TTC549 (cell line): ENCODE measurements around the gene NHLRC4.
"Not testable (repeated sequence)": the region's sequence is repeated elsewhere in the genome, so short reads cannot be mapped to it uniquely, and the experiment has no call there.

ENCODE experiments used
- FAIRE-seq: peaks from 2 replicates; lab custom pipeline; 2012; peaks lifted over from hg19 to GRCh38; lab: Jason Lieb, UNC

The NHLRC4 gene

GRCh38 chr16:583815-584591, 17.2 kb downstream of the NHLRC4 start:
- FAIRE-seq = no peak

DNA sequence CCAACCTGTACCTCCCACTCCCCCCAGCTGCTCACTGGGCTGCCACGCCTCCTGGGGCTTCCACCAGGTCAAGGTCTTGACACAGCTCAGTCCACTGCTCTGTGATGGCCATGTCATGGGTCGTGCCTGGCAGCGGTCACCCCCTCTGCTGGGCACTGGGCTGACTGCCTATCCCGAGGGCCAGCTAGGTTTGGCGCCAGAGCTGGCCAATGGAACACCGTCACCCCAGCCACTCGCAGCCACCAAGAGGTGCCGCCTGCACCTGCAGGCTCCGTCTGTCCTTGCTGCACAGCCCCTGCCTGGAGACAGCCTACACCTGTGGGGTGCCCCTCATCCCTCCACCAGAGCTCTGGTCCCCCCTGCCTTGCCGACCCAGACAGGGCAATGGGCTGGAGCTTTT, 18.5 kb downstream of the NHLRC4 start:
- FAIRE-seq = no peak

DNA sequence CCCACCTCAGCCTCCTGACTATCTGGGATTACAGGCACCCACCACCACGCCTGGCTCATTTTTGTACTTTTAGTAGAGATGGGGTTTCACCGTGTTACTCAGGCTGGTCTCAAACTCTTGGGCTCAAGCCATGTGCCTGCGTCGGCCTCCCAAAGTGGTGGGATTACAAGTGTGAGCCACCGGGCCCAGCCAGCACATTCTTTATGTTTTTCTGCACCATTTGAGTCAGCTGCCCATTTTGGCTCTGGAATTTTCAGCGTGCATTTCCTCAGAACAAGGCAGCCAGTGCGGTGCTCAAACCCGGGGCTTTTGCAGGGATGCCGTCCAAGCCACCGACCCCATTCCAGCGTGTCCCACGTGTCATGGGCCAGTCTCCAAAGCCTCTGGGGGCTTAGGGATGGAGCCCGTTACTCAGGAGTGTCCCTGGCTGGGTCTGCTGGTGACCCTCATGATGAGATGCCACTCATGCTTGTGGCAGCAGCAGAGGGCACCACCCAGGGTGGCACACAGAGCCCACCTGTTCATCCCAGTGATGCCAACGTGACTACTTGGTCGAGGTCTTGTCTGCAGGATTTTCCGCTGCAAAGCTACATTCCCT, 19.3 kb downstream of the NHLRC4 start:
- FAIRE-seq = no peak

DNA sequence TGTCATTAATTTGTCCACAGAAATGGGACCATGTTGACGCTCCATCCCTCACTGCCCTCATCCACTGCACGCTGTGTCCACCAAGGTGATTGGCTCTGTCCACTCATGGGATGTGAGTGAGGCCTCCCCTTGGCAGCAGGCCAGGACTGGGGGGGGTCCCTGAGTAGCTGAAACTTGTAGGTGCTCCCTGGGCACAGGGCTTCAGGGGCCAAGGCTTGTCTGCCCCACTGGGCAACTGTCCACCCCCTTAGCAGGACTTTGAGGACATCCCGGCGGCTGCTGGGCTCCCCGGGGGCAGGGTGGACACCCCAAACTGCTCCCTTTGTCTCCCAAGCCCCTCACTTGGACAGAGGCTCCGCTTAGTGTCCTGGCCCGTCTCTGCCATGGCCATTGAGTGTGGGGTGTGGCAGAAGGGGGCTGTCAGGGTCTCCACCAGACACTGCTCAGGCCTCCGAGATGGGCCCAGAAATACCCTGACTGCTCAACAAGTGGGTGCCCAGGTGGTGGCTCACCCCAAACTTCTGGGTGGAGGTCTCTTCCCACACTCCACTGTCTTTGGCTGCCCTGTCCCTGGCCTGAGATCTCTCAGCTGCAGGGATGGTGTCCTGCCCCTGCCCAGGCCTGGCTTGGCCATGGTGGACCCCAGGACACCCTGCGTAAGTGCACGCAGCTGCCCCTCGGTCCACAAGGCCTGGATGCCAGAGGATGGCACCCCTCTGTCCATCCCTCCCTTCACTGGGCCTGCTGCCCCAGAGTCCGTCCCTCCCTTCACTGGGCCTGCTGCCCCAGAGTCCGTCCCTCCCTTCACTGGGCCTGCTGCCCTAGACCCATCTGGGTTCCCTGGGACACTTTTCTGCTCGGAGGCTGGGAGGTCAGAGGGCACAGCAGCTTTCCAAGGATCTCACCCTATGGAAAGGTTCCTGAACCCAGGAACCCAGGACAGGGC, 20.1 kb downstream of the NHLRC4 start:
- no peak for FAIRE-seq

DNA sequence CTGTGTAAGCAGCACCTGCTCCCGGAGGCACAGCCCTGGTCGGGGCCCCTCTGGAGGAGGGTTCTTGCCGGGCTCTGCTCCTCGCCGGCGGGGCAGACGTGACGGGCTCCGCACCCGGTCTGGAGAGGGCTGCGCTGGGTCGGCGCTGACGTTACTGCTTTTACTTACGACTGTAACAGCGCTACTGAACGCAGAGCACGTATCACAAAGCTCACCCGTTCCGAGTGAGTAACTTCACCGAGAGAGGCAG, 21.8 kb downstream of the NHLRC4 start:
- no peak for FAIRE-seq

- FAIRE-seq = no peak
These were observed 22.3 kb downstream of the NHLRC4 start for GRCh38 chr16:588889-589657.

DNA sequence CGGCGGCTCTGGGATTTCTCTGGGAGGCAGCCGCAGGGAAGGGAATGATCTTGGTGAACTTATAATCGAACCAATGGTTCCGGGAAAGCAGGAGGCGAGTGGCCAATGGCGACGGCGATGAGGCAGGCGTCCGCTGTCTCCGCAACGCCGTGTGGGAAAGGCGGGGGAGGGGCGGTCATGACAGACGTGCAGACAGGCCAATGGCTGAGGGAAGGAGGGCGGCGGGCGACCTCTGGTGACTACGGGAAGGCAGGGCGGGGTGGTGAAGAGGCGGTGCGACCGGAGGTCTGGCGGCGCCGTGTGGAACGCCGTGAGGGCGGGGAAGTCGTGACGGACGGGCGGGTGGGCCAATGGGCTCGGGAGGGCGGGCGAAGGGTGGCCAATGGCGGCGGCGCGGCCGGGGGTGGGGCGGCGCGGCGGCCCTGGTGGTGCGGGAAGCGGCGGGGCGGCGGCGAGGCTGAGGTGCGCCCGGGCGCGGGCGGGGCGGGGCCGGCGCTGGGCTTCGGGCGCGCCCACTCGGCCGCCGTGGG, 22.9 kb downstream of the NHLRC4 start, which contains the start of gene RAB40C:
RAB40C (plus strand) TSS at position 409 of the 530 bp plus-strand sequence. CDS start 226 bp downstream, outside the sequence.
- no peak for FAIRE-seq

DNA sequence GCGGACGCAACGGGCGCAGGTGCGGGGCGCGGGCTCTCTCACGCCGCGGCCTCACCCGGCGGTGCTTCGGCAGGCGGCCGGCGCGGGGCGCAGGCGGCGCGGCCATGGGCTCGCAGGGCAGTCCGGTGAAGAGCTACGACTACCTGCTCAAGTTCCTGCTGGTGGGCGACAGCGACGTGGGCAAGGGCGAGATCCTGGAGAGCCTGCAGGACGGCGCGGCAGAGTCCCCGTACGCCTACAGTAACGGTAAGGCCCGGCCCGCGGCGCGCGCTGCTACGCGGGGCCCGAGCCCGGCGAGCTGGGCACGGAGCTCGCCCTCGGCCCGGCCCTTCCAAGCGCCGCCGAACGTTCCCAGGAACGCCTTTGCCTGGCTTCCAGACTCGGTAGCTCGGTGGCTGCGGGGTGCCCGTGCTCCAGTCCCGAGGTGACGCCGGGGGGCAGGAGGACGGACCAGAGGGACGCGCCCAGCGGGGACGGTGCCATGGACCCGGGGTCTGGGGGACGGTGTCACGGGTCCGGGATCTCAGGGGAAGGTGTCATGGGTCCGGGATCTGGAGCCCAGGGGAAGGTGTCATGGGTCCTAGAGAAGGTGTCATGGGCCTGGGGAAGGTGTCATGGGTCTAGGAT, 23.5 kb downstream of the NHLRC4 start:
- no peak for FAIRE-seq

GRCh38 chr16:590815-591200, 24.0 kb downstream of the NHLRC4 start:
- no peak for FAIRE-seq

- FAIRE-seq = no peak
These were observed 24.4 kb downstream of the NHLRC4 start for GRCh38 chr16:591231-591630.

GRCh38 chr16:591892-592517, 25.2 kb downstream of the NHLRC4 start:
- FAIRE-seq = no peak

GRCh38 chr16:592518-593306, 25.9 kb downstream of the NHLRC4 start:
- no peak for FAIRE-seq

DNA sequence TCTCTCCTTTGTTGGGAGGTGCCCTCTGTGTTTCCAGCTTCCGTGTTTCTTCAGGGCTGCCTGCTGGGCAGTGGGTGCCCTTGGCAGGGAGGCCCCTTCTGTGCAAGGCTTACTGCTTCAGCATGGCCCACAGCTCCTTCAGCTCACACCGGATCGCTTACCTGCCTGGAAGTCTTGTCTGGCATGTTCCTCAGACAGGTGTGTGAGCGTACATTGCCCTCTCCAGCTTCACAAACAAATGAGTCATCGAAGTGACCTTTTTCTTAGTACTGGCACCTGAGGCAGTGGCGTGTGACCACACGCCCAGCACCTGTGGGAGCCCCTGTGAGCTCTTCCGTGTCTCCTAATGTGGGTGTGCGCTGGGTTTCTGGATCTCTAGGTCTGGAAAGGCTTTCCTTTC, 26.6 kb downstream of the NHLRC4 start:
- FAIRE-seq = no peak

DNA sequence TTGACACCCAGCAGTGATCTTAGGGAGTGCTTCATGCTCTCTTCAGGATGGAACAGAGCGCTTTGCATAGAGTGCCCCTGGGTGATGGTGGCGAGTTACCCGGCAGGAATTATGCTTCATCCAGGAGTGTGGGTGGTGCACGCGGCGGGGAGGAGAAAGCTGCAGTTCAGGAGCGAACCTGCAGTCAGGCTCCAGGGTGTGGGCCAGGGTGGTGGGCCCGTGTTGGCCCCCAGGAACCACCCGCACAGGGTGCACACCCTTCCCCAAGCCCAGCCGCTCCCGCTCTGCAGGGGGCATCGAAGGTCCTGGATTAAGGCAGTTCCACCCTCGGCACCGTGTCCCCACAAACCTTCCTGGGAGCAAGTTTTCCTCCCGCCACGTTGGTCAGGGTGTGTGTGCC, 27.0 kb downstream of the NHLRC4 start:
- no peak for FAIRE-seq

- no peak for FAIRE-seq
These were observed 28.3 kb downstream of the NHLRC4 start for GRCh38 chr16:595094-595528.

GRCh38 chr16:595942-596735, 29.3 kb downstream of the NHLRC4 start:
- no peak for FAIRE-seq

- FAIRE-seq = no peak
These were observed 29.9 kb downstream of the NHLRC4 start for GRCh38 chr16:596736-597060.

GRCh38 chr16:597655-598054, 30.9 kb downstream of the NHLRC4 start:
- not testable (repeated sequence) for FAIRE-seq
